ENCODE results near the gene TSHZ2.

TSHZ2 gene

DNA sequence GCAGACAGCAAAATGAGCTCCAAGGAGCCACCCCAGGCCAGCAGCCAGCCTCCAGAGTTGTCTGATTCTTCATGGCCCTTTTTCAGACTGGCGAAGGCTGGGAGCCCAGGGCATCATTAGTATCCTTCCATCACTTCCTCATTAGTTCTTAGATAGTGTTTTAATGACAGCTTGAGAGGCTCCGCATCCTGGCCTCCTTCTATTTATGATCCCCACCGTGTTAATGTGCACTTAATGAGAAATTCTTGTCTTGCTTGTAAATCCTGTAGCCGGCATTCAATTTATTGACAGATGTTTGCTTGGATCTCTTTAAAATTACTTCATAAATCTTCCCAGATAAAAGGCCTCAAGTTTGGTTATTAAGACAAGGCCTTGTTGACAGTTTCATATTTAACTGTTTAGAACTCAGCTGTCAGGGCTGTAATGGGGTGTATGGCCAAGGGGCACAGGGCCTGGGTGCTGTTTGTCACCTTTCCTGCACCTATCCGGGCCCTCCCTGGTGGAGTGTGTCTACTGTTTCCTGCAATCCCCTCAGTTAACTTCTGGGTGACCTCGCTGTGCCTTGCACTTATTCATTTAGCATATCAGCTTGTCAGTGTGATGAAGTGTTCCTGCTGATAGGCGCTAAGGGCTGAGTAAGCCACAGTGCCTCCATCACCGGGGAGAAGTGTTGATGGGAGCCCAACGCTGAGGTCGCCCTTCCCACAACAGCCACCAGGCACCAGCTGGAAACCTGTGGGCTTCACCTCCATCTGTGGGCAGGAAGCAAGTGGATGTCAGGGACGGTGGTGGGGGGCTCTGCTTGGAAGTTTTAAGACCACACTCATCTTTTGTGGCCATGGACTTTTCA lies 169.3 kb downstream of the TSHZ2 start:
- DNase-seq = no peak

GRCh38 chr20:53142225-53143127 lies 170.3 kb downstream of the TSHZ2 start:
- peak; percentile 37 for DNase-seq

- peak; percentile 78 for DNase-seq
Observed at GRCh38 chr20:53146201-53146891, 174.2 kb downstream of the TSHZ2 start.

- DNase-seq = no peak
Observed at GRCh38 chr20:53148771-53149147, 176.6 kb downstream of the TSHZ2 start.

DNA sequence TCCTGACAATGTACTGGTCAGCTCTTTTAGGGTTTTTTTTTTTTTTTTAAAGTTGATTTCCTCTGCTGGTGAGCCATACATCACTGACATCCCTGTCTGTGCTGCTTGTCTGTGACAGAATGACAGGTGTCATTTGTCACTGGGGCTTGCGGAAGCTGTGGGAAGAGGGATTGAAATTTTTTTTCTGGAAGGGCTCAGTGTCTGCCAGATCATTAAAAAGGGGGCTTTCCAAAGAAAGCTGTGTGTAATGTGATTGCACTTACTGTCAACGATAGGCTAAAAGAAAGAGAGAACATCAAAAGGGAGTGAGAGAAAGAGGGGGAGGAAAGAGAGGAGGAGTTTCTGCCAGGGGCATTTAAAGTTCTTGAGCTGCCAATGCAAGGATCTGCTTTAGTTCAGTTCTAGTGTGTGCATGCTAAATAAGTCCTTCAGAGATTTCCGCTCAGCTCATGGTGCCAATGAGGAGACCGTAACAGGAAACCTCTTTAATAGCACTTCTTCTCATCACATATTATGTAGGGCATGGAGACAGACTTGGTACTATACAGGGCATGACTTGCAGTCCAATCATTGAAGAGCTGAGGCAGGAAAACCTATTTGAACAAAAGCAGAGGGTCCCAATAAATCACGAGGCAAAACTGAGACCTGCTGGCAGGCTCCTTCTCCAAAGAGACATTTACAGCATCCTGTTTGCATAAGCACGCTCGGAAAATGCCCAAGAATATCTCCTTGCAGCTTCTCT lies 177.2 kb downstream of the TSHZ2 start:
- DNase-seq = no peak

- DNase-seq = no peak
Observed at GRCh38 chr20:53149890-53150205, 177.7 kb downstream of the TSHZ2 start.

DNA sequence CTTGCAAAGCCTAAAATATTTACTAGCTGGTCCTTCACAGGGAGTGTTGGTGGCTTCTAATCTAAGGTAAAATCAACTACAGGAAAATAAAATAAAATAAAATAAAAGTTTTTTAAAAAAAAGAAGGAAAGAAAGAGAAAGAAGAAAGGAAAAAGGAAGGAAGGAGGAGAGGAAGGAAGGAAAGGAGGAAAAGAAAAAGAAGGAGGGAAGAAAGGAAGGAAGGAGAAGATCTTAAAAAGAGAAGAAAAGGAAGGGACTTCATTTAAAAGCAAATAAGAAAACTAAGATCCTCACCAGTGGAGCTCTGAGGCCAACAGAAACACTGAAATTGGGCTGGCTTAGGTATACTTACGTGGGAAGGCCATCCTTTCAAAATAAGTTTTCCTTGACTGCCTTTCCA lies 178.4 kb downstream of the TSHZ2 start:
- DNase-seq = no peak

GRCh38 chr20:53152228-53152627 lies 180.1 kb downstream of the TSHZ2 start:
- no peak for DNase-seq

DNA sequence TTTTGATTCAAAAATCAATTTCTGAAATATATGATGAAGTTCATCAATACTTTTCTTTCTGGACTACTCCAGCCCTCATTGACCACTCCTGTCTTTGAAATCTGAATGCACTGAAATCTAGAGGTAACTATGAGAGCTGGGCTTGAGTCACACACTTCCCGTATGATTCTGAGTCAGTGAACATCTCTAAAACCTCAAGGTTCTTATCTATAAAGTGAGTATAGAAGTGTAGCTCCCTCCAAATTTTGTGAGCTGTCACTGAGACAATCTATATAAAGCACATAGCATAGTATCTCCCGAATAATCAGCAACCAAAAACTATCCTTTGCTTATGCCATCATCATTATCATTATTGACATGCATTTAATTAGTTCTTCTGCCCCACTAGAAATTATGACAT lies 182.4 kb downstream of the TSHZ2 start:
- peak; percentile 75 for DNase-seq

DNA sequence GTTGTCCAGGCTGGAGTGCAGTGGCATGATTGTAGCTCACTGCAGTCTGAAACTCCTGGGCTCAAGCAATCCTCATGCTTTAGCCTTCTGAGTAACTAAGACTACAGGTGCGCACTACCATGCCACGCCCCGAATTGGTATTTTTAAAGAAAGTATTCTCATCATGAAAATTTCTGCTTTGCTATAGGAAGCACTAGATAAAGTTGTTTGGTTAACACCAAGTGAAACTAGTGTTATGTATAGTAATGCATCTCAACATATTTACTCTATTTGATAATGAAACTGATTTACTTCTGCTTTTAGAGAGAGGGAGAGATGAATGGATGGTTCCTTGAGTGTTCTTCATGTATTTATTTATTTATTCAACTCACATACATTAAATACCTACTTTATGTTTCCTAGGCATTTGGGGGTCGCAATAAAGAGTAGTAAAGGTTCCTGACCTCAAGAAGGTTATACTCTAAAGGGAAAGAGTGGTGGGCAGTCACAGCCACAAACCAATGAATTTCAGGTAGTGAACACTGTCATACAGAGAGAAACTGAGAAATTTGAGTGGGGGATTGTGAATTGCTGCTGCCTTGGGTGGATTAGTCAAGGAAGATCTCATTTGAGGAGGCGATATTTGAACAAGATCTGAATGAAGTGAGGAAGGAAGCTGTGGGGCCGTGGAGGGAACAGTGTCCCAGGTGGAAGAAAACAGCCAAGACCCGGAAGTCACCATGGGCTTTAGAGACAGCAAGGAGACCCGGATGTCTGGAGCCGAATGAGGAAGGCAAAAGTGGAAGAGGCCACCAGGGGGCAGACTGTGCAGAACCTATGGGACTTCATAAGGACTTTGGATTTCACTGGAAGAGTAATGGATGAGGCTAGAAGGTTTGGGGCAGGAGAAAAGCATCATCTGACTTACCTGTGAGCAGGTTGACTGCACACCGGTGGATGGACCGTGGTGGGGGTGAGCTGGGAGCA lies 185.6 kb downstream of the TSHZ2 start:
- peak; percentile 27 for DNase-seq

GRCh38 chr20:53159160-53159559 lies 187.0 kb downstream of the TSHZ2 start:
- DNase-seq = no peak

- DNase-seq = no peak
Observed at GRCh38 chr20:53161073-53161472, 188.9 kb downstream of the TSHZ2 start.

GRCh38 chr20:53161473-53161872 lies 189.3 kb downstream of the TSHZ2 start:
- no peak for DNase-seq

- DNase-seq = peak; percentile 30
Observed at GRCh38 chr20:53162251-53162835, 190.2 kb downstream of the TSHZ2 start.

DNA sequence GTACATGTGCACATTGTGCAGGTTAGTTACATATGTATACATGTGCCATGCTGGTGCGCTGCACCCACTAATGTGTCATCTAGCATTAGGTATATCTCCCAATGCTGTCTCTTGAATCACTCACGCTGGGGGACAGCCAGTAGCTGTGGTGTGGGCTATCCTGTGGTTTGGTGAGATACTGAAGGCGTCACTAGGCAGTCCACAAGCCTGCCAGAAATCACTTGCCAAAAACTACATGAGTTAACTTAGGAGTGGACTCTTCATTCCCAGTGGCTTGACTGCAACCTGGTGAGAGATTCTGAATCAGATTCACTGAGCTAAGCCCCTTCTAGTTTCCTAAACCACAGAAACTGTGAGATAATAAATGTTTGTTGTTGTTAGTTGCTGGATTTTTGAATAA lies 191.3 kb downstream of the TSHZ2 start:
- peak; percentile 43 for DNase-seq

DNA sequence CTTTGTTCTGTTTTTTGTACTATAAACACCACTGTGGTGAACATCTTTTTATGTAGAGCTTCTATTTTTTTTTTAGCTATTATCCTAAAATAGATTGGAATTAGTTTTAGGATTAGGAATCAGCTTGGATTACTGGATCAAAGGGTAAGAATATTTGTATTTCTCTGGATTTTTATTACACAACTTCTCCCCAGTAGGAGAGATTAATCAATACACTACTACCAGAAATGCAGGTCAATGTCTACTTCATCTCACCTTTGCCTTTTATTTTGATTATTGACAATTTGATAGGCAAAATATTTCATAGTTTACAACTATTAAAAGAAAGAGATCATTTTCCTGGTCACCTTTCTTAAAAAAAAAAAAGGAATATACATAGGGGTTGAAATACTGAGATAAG lies 191.9 kb downstream of the TSHZ2 start:
- DNase-seq = no peak

DNA sequence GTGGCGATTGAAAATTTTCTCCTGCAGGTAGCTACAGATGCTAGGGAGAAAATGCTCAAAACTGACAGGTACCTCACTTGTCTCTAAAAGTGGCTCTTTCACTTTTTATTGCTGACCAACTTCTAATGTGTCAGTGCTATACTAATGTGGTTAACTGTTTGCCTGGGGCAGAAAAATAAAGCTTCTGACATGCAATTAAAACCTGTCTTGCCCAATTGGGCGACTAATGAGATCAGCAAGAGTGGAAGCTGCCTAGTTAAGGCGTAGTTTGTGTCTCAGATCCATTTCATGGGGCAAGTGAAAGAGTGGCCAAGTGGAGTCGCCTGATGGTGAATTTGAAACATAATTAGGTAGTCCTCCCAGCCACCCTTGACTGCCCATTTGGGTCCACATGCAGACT lies 193.3 kb downstream of the TSHZ2 start:
- DNase-seq = no peak

GRCh38 chr20:53168491-53168890 lies 196.3 kb downstream of the TSHZ2 start:
- no peak for DNase-seq

DNA sequence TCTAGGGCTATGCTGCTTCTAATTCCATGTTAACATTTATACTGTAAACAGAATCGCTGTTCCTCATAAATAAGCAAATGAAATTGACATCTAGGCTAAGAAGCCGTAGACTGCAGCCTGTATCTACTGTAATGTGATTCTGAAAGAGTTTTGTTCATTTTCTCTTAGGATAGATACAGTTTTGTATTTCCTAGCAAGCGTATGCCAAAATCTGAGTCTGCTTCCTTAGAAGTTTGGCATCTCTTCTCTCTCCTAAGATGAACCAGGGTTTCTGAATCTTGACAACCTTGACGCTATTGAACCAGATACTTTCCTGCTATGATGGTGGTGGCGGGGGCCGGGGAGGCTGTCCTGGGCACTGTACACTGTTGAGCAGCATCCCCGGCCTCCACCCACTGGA lies 198.0 kb downstream of the TSHZ2 start:
- no peak for DNase-seq

DNA sequence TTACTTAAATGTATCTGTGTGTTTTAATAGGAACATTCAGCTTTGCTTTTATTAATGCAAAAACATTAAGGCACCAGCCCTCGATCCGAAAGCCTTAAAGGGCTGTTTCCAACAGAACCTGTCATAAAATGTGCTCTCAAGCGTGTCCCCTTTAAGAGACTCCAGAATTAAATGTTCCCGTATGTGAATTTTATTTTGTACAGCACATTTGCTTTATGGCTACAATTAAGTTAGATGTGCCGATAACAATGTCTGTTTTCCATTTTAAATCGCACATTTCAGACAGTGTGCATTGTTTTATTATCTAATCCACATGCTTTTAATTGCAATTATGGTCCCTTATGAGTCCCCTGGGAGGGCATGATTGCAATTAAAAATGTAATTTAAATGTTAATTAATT lies 198.9 kb downstream of the TSHZ2 start:
- no peak for DNase-seq

DNA sequence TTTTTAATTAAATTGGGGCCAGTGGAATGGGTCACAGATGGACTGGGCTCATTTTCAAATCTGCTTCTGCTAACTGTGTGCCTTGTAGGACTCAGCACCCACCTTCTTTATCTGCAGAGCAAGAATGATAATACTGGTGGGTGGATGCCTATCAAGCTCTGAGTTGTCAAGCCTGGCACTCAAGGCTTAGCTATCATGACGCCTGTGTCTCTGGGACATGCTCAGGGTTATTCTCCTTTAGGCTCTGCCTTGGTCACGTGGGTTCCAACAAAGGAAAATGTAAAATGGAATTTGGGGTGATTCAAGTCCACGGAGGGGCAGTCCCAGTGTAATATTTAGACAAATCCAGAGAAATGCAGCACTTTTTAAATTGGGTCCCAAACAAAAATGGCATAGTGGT lies 202.3 kb downstream of the TSHZ2 start:
- no peak for DNase-seq

All from activated CD4-positive, alpha-beta T cell treated with anti-CD3 and anti-CD28 coated beads, Interleukin-2, Interleukin-6, amounts not matched to agents 100 ng/mL and 50 ng/mL, durations not matched to agents 16 hours and 8 hours (primary cell).